NCI-H2196 (cell line): Measurements from ENCODE around the gene METTL17.
"Not testable (repeated sequence)": the region's sequence is repeated elsewhere in the genome, so short reads cannot be mapped to it uniquely, and the experiment has no call there.

Experiments
- DNase-seq: peaks from one replicate; lab custom pipeline; 2025; ENCODE audit not compliant: unreplicated experiment; lab: John Stamatoyannopoulos, UW

Gene METTL17, protein sequence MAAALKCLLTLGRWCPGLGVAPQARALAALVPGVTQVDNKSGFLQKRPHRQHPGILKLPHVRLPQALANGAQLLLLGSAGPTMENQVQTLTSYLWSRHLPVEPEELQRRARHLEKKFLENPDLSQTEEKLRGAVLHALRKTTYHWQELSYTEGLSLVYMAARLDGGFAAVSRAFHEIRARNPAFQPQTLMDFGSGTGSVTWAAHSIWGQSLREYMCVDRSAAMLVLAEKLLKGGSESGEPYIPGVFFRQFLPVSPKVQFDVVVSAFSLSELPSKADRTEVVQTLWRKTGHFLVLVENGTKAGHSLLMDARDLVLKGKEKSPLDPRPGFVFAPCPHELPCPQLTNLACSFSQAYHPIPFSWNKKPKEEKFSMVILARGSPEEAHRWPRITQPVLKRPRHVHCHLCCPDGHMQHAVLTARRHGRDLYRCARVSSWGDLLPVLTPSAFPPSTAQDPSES

DNA sequence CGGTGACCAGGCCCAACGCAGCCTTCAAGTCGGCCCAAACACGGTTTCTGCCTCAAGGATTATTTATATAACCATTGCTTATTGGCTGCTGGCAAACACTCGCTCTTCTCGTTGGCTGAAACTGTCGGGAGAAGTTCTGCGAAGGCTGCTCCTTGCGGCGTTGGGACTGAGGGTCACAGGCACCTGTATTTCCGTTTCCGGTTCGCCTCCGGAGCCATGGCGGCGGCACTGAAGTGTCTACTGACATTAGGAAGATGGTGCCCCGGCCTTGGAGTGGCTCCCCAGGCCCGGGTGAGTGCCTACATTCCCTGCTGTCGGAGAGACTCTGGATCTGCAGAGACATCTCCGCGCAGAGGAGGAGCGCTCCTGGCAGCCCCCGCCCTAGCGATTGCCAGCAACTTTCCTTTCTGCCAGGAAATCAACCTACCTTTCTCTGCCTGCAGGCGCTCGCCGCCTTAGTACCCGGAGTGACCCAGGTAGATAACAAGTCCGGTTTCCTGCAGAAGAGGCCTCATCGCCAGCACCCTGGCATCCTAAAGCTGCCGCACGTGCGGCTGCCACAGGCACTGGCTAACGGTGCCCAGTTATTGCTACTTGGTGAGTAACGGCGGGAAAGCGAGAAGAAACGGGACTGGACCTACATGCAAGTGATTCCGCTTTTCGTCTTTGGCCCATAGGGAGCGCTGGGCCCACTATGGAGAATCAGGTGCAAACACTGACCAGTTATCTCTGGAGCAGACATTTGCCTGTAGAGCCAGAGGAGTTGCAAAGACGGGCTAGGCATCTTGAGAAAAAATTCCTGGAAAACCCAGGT, at the start of gene METTL17:
TSS of gene METTL17 (plus strand) at position 194 of the 814 bp plus-strand sequence. CDS start at position 217, 23 bp downstream.
- peak; percentile 97 for DNase-seq

DNA sequence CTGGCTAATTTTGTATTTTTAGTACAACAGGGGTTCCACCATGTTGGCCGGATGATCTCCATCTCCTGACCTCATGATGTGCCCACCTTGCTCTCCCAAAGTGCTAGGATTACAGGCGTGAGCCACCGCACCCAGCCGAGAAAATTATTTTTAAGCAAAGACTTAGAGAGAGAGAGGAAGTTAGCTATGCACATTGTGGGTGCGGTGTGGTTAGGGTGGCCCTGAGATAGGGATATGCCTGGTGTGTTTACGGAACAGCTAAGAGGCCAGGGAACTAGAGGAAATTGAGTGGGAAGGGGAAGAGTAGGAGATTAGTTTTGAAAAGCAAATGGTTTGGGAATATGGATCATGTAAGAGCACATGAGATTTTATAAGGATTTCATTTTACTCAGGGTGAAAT, 44.6 kb upstream of the METTL17 start:
- not testable (repeated sequence) for DNase-seq

DNA sequence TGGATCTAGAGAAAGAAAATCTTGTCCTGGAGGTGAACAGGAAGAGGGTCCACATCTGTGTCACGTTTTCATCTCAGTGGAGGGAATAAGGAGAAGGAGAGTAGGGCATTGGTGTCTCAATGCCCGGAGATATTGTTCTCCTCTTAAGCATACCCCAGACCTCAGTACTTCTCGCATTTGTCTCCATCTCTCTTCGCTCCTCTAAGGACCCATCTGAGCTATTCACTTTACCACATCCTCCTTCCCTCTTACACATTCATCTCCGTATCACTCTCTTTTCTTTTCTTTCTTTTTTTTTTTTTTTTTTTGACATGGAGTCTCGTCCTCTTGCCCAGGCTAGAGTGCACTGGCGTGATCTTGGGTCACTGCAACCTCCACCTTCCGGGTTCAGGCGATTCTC, 43.1 kb upstream of the METTL17 start:
- DNase-seq: not testable (repeated sequence)

DNA sequence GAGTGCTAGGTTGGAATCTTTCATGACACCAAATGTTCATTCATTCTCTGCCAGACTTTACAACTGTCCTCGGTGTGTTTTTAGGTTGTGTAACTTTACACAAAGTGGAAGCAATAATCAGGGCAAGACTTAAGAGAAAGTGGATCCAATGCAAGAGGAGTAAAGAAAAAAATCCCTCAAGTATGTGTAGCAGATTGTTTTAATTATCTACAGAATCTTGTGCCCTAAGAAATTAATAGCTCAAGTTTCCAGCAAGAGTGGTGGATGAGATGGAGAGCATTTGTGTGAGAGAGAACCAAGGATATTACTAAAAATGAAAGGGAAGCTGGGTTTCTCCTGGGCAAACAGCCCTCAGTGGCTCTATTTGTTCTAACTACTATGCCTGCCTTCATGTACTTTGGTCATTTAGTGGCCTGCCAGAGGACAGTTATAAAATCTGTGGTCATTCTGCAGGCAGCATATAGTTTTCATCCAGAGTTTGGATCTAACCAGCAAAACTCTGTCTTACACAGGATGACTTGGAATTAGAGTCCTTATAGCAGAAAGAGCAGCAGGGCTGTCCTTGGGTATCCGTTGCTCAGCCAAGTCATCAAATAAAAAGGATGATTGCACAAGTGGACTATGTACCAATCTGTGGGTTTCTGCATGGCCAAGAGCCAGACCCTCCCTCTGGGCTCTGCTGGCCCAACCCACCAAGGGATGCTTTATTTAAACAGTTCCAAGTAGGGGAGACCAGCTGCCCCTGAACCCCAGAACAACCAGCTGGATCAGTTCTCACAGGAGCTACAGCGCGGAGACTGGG, 34.8 kb upstream of the METTL17 start, which contains the start of gene RNASE2:
TSS of gene RNASE2 (plus strand) at position 752 of the 802 bp plus-strand sequence. CDS start 285 bp downstream, outside the sequence.
- DNase-seq: not testable (repeated sequence)

DNA sequence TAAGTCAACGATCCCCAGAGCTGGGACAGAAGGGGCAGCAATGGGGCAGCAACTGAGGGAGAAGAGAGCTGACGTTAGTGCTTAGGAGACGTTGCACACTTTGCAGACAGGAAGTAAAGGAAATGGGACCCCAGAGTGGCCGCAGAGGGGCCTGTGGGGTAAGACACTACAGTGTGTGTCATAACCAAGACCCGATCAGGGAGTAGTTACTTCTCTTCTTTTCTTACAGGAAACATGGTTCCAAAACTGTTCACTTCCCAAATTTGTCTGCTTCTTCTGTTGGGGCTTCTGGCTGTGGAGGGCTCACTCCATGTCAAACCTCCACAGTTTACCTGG, 34.3 kb upstream of the METTL17 start:
- DNase-seq: not testable (repeated sequence)

DNA sequence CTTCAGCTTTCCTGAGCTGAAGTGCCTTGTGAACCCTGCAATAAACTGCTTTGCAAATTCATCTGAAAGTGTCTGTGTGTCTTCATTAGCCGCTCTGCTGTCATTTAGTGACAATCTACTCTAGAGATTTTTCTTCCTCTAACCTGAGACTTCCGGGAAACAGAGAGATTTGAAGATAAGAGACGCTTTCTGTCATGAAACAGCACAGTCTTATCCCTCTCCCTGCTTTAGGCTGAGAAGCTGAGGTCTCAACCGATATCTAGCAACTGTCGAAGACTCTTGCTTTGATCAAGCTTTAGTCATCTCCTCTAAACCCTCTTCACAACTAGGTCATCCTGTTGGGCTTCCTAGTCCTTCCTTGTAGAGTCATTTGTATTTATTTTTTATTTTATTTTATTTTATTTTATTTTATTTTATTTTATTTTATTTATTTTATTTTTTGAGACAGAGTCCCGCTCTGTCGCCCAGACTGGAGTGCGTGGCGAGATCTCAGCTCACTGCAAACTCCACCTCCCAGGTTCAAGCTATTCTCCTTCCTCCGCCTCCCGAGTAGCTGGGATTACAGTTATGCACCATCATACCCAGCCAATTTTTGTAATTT, 33.3 kb upstream of the METTL17 start:
- DNase-seq: no peak

DNA sequence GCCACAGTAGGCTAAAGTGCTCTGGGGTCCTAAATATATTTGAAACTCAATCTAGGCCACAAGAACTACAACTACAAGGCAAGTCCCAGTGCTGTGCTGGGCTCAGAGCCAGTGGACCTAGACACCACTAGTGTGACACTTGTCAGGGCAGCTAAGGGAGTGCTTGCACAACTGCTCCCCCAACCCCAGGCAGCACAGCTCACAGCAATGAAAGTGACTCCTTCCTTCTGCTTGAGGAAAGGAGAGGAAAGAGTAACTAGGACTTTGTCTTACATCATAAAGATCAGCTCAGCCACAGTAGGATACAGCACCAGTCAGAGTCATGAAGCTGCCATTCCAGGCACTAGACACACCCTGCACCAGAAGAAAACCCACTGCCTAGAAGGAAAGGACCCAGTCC, 30.8 kb upstream of the METTL17 start:
- not testable (repeated sequence) for DNase-seq

DNA sequence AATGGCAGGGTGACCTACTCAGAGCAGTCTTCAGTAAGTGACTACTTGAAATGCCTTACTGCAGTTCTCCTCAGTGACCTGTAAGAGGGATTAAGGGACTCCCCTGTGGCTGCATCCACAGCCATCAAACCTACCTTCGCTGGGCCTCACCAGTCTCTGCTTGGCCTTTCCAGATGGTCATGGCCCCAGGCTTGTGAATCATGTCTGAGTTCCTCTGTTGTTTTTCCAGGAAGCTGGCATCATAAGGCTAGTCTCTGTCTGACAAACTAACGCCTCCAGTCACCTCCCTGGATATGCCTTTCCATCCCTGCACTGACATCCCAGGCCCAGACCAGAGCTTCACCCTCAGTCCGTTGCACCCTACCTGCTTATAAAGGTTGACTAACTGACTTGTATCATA, 20.4 kb upstream of the METTL17 start:
- DNase-seq: no peak

DNA sequence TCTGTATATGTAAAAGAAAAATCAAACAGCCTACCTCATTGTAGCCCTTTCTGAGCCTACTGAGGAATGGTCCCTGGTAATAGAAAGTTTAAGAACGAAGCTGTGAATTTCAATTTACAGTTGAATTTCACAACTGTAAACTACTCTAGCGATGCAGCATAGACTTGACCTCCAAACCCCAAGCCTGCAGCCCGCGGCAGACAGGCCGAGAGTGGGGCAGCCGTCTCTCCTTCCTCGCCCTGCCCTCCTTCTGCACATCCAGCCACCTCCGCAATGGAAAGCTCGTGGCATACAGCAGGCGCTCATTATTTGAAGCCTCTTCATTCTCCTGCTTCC, 19.2 kb upstream of the METTL17 start:
- no peak for DNase-seq

DNA sequence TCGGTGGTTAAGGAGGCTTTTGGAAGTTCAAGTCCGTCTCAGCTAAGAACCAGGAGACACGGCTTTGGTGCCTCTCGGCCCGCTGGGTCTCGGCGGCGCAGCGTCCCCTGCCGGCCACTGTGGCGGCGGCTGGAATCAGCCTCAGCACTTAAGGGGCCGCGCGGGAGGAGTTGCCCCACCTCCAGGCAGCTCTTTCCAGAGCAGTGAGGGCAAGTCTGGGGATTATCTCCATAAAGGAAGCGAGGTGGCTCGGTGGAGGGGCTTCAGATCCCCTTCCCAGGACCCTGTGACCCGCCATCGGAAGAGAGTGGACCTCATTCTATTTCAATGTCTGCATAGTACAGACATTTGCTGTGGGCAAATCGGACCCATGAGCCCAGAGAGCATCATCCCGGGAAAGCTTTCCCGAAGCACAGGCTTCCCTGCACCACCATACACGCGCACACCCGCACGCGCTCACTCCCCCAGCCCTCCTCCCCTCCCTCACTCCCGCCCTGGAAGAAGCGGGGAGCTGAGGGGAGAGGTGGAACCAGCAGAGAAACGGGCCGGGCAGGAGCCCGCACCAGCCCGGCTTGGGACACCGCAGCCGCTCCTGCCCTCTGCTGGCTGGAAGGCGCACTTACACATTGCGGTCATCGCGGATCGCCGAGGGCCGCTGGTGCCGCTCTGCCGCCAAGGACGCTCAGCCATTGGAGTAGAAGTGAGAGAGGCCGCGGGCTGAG, 18.6 kb upstream of the METTL17 start:
- peak; percentile 85 for DNase-seq

DNA sequence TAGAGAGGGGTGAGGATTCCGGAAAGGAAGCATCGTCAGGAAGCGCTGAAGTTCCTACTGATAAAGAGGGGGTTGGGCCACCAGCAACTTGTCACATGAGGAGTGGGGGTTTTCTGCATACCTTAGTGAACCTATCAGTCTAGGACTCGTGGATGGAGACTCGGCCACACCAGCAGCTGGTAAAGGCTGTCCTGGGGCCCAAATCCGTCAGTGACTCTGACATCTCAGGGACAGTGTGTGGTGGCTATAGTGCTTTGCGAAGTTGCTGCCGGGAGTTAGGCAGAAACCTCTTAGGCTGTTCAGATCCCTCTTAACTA, 18.1 kb upstream of the METTL17 start:
- DNase-seq: no peak

DNA sequence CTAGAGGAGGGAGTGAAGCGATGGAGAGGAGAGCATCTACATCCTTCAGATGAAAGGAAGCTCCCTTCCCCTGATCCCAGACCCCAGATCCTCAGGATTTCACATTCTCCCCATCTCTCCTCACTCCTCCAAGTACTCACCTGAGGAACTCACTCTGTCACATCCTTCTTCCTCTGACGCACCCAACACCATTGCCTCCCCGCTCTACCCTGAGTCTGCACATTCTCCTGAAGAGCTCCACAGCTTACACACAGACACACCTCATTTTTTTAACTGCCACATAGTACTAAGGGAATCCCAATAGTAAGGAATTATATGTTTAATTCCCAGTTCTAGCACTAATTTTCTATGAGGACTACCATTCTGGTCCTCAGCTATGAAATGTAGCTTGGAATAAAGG, 16.3 kb upstream of the METTL17 start:
- DNase-seq: no peak

DNA sequence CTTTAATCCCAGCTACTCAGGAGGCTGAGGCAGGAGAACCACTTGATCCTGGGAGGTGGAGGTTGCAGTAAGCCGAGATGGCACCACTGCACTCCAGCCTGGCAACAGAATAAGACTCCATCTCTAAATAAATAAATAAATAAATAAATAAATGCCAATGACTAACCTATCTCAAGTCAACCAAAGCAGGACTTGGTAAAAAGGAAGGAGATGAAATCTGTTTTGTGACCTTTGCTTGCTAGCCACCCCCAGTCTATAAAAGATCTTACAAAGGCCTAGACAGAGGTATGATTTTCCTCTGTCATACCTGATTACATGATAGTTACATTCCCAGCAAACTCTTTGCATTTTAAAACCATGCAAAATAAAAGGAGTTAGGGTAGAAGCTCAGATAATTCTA, 13.5 kb upstream of the METTL17 start:
- DNase-seq: no peak

DNA sequence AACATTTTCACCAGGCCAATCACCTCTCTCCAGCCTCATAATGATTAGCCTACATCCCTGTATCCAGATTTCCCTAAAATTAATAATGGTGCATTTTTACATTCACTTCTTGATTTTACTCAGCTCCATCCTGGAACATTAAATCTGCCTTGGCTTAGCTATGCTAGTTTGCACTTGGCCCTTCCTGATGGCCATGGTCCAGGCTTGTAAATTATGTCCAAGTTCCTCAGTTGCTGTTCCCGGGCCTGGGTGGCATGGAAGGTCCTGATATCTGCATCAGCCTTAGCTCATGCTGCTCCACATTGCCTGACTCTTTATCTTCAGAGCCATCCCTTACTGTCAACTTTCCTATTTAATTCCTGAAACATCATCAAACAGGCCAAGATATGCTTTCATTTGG, 11.1 kb upstream of the METTL17 start:
- no peak for DNase-seq

DNA sequence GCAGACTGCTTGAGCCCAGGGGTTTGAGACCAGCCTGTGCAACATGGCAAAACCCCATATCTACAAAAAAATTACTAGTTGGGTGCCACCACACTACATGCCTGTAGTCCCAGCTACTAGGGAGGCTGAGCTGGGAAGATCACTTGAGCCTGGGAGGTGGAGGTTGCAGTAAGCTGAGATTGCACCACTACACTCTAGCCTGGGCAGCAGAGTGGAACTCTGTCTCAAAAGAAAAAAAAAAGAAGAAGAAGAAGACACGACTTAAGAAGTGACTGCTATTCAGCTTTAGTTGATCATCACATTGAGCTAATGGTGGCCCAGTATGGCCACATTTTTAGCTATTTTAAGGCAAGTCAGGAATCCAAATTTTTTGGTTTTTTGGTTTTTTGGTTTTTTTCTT, 8.9 kb upstream of the METTL17 start:
- no peak for DNase-seq

DNA sequence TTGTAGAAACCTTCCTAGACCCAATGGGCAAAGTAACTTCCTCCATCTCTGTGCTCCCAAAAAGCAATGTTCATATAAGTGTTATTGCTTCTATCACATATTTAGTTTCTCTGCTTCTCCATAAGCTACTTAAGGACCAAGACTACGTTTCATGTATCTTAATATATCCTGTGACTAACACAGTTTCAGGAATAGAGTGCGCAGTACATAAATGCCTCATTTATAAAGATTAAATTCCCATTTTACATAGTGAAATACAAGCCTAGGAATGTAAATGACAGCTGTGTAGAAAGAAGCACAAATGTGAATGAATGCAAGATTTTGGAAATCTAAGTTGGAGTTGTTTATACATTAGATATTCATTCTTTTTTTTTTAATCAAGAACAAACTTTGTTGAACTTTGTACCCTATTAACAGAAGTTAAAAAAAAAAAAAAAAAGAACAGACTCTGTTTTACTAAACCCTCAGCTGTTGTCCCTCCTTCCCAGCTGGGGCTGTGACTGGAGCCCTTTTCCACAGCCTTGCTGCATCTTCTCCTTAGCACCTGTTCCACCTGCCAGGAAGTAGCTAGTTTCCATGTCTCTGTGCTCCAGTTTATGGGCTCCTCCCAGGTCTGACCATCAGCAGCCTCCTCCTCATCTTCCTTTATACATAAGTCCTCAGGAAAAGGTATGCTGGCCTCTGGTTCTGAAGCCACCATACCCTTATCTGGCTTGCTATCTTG, 7.0 kb upstream of the METTL17 start:
- DNase-seq: no peak

DNA sequence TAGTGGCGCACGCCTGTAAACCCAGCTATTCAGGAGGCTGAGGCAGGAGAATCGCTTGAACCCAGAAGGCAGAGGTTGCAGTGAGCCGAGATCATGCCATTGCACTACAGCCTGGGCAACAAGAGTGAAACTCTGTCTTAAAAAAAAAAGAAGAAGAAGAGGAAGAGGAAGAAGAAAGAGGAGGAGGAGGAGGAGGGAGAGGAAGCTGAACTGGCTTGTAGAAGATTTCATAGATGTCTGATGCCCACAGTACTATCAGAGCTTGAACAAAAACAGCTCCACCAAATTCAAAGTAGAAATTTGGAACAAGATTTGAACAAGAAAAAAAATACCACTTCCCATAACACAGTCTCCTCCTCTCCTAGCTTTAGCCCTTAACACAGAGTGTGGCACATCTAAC, 4.1 kb upstream of the METTL17 start:
- not testable (repeated sequence) for DNase-seq

DNA sequence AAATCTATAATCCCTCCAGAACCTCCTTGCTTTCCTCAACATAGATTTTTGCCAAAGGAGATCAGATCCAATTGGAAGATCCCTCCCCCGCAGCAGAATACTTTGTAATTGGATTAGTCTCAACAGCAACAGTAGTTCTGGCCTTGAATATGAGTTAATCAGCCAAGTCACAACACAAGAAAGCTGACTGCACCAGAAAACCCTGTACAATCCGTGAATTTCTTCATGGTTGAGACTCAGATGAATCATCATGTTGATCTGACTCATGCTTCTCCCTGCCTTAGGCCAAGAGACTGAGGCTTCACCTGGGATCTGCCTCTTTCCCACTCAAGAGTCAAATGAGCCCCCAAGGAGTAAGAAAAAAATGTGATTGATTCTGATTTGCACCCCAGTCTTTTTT, 3.0 kb upstream of the METTL17 start:
- DNase-seq: no peak

DNA sequence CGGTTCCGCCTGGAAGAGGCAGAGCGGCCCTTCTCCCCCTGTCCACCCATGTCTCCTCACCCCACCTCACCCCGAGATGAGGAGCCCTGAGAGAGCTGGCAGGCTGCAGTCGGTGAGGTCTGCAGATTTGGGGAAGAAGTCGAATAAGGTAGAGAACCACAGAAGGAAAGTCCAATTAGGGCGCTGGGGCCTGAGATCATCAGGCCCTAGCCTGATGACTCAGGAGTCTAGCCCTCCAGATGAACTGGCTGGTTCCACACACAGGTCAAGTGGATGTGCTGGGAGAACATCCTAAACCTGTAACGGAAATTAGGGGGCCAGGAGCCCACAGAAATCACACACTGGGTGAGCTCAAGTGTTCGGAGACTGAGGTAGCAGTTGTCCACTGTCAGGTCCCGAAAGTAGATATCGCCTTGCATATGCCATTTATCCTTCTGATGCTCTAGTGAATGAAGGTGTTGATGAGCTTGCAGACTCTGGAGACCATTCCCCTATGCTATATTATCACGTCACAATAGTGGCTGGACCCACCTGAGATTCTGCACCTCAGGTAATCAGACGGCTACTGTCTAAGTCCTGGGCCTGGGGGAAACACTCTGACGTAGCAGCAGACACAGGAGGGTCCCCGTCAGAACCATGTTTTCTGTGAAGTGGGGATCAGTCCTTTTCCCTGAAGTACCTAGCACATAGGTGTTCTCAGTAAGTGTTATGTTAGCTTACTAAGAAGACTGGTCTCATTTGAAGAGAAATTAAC, 886 bp upstream of the METTL17 start:
- DNase-seq: no peak
